Measurements from ENCODE around the gene CCDC142. TPM values are rescaled to one million over a fixed set of nuclear protein-coding genes. Genes with fewer than 3 reads are reported as not detected.

The CCDC142 gene
- total RNA-seq, 4 donors from 2014 or later, result 9.6 to 27.8 (median 19.2) TPM

GRCh38 chr2:74503506-74504475 lies 21.0 kb upstream of the CCDC142 start:
- 56% methylated on average over 26 of the region's 45 CpGs for WGBS
- peaks cover 0 to 78% (median 36%) of the 10 kb centered on the region in 4 donors for H3K27me3 ChIP-seq
- TF ChIP-seq POLR2A (IDR thresholded peaks at IDR 0.05; ENCODE audit: low read depth) (no peak), POLR2AphosphoS5 (IDR thresholded peaks at IDR 0.05) (no peak), CTCF (IDR thresholded peaks at IDR 0.05) (no peak), EP300 (IDR thresholded peaks at IDR 0.05) (no peak)
- H3K4me1 ChIP-seq, result peaks cover 47 to 71% (median 65%) of the 10 kb centered on the region in 4 donors
- intact Hi-C loops (cut with DNase I), result loop anchor here (2.0 kb wide), 1 partner anchor 25 kb away; the partner anchor contains the start of genes AUP1 and HTRA2
- no peaks in the 10 kb centered on the region for H3K9me3 ChIP-seq
- H3K27ac ChIP-seq (replicated peaks in 1 of 4), result peak overlapping the region; percentile 58 to 77 (median 72)
- no peak for DNase-seq (ENCODE audit: extremely low spot score)
- H3K36me3 ChIP-seq, result peaks cover 0 to 21% (median 18%) of the 10 kb centered on the region in 4 donors
- peak overlapping the region; percentile 52 to 66 (median 56) for H3K4me3 ChIP-seq

- peak; percentile 96 for DNase-seq (ENCODE audit: extremely low spot score)
- H3K9me3 ChIP-seq, result no peaks in the 10 kb centered on the region
- H3K4me3 ChIP-seq, result peak overlapping the region; percentile 52 to 66 (median 56)
- peaks cover 0 to 21% (median 18%) of the 10 kb centered on the region in 4 donors for H3K36me3 ChIP-seq
- peaks cover 0 to 81% (median 44%) of the 10 kb centered on the region in 4 donors for H3K27me3 ChIP-seq
- peaks cover 52 to 74% (median 68%) of the 10 kb centered on the region in 4 donors for H3K4me1 ChIP-seq
- peak overlapping the region; percentile 58 to 77 (median 72) for H3K27ac ChIP-seq (replicated peaks in 1 of 4)
- intact Hi-C loops (cut with DNase I), result loop anchor here (2.0 kb wide), 1 partner anchor 26 kb away; the partner anchor contains the start of genes AUP1 and HTRA2
- TF ChIP-seq EP300 (IDR thresholded peaks at IDR 0.05), result no peak
- TF ChIP-seq POLR2AphosphoS5 (IDR thresholded peaks at IDR 0.05), result peak; percentile 74 to 77
- TF ChIP-seq CTCF (IDR thresholded peaks at IDR 0.05), result peak in 1 of 3 experiments; percentile 19
- peak; percentile 32 for TF ChIP-seq POLR2A (IDR thresholded peaks at IDR 0.05; ENCODE audit: low read depth)
- 29% methylated on average over 11 of the region's 67 CpGs for WGBS
Measured at GRCh38 chr2:74502720-74503505, 20.1 kb upstream of the CCDC142 start.

GRCh38 chr2:74502147-74502719 lies 19.4 kb upstream of the CCDC142 start:
- Histone ChIP-seq H3K27ac (replicated peaks in 1 of 4) (peak overlapping the region; percentile 58 to 77 (median 72)), H3K36me3 (peaks cover 0 to 21% (median 18%) of the 10 kb centered on the region in 4 donors), H3K4me1 (peaks cover 57 to 78% (median 73%) of the 10 kb centered on the region in 4 donors), H3K27me3 (peaks cover 0 to 87% (median 50%) of the 10 kb centered on the region in 4 donors), H3K9me3 (no peaks in the 10 kb centered on the region), H3K4me3 (peak overlapping the region; percentile 52 to 66 (median 56))
- intact Hi-C loops (cut with DNase I), result loop anchor here (2.0 kb wide), 1 partner anchor 27 kb away; the partner anchor contains the start of genes AUP1 and HTRA2
- no peak for TF ChIP-seq CTCF (IDR thresholded peaks at IDR 0.05)
- TF ChIP-seq POLR2AphosphoS5 (IDR thresholded peaks at IDR 0.05), result no peak
- no peak for TF ChIP-seq POLR2A (IDR thresholded peaks at IDR 0.05; ENCODE audit: low read depth)
- TF ChIP-seq EP300 (IDR thresholded peaks at IDR 0.05), result no peak
- 32% methylated on average over 31 of the region's 32 CpGs for WGBS
- DNase-seq (ENCODE audit: extremely low spot score), result no peak
